Measurements from ENCODE around the gene EID1.

DNA sequence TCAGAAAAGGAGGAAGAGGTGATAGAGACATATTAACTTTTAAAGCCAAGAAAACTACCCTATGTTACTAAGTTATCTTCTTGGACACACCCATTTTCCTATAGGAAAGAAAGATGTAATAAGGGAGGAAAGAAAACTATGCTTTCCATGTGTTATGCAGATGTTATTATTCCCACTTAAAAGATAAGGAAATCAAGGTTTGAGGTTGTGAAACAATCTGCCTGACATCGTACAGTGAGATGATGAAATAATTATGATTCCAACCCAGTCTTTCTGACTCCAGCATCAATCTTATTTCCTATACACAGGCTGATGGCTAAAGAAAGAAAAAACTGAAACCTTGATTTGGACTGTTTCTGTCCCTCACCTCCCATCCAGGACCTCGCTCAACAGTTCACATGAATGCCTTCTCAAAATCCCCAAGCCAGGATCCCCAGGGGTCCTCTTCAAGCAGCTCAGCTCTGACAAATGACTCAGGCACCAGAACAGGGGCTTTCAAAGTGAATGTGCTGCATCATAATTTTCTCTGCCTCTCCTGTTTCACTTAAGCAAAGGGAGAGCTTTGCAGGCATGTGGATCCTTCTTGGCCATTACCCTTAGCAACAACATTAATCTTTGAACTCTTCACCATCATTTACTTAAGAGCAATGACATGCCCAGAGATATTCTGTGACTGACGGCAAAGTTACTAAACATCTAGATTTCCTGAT, 12.4 kb upstream of the EID1 start:
- TF ChIP-seq CBX2 (IDR thresholded peaks at IDR 0.05; ENCODE audit: insufficient read depth, low read length, poor library complexity, severe bottlenecking), result no peak
- no peak for TF ChIP-seq EP300 (IDR thresholded peaks at IDR 0.05; ENCODE audit: low read length)
- no peak for TF ChIP-seq SP1 (CRISPR knock-in tag; IDR thresholded peaks at IDR 0.05)
- TF ChIP-seq TBL1XR1 (IDR thresholded peaks at IDR 0.05; ENCODE audit: low read length in 2 of 2), result no peak
- no peak for TF ChIP-seq TOE1 (IDR thresholded peaks at IDR 0.05; ENCODE audit: borderline replicate concordance)
- TF ChIP-seq TOE1 (CRISPR knock-in tag; IDR thresholded peaks at IDR 0.05; ENCODE audit: borderline replicate concordance, low read depth), result no peak
- no peak for TF ChIP-seq XRCC5 (IDR thresholded peaks at IDR 0.05; ENCODE audit: low read depth, low read length)
- no peak for TF ChIP-seq ESRRA (IDR thresholded peaks at IDR 0.05; ENCODE audit: borderline replicate concordance, low read depth)
- TF ChIP-seq TAL1 (IDR thresholded peaks at IDR 0.05), result no peak
- no peak for TF ChIP-seq EZH2 (IDR thresholded peaks at IDR 0.05; ENCODE audit: borderline replicate concordance, low read depth, low read length)
- no peak for TF ChIP-seq ZNF282 (CRISPR knock-in tag; IDR thresholded peaks at IDR 0.05)
- TF ChIP-seq MEF2D (tag; conservative IDR thresholded peaks at IDR 0.05; ENCODE audit: low read depth), result no peak
